ENCODE results near the gene NACC1.

Gene NACC1

DNA sequence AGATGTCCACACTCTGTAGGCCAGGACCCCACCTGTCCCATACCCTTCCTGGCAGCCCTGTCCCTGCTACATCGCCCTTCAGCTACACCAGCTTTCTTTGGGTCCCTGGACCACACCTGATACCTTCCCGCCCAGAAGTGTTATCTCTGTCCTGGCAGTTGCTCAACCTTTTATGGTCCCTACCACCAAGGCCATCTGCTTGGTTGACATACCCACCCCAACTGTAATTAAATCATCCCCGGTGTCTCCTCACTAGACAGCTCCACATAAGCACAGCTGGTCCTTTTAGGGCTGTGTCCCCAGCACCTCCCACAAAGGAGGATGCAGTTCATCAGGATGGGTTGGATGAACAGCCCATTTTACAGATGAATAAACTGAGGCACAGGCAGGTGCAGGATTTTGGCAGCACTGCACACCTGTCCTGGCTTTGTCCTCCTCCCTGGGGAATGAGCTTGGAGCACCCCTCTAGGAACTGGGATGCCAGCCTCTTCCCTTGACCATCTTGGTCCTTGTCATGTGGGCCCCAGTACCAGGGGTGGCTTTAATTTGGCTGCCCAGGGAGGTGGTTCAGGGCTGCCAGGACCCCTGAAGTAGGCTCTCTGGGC is 12.9 kb downstream of the NACC1 start:
- Histone ChIP-seq H3K4me3 (ENCODE audit: low read length, poor library complexity, severe bottlenecking) (no peak overlapping the region), H4K20me1 (ENCODE audit: insufficient read depth, low read length, poor library complexity, severe bottlenecking) (peaks cover 53% of the 10 kb centered on the region), H3K9ac (ENCODE audit: low read depth, low read length, poor library complexity, severe bottlenecking) (no peak overlapping the region), H3K27me3 (ENCODE audit: insufficient read depth, low read length, poor library complexity, severe bottlenecking) (no peaks in the 10 kb centered on the region), H3F3A (ENCODE audit: low read depth) (no peaks in the 10 kb centered on the region), H3K9me2 (replicated peaks; ENCODE audit: low read depth, low read length) (no peaks in the 10 kb centered on the region), H2AFZ (ENCODE audit: low read length) (no peak overlapping the region), H3K9me3 (ENCODE audit: insufficient read depth, low read depth, low read length) (no peaks in the 10 kb centered on the region), H3K4me2 (ENCODE audit: low read depth, low read length, poor library complexity, severe bottlenecking) (no peak overlapping the region), H3K79me2 (ENCODE audit: insufficient read depth, low read length) (peaks cover 81% of the 10 kb centered on the region), H3K36me3 (ENCODE audit: insufficient read depth, low read length) (peaks cover 21% of the 10 kb centered on the region; the same call in 1 of the 2 replicates), H3K4me1 (ENCODE audit: insufficient read depth, low read length, poor library complexity, severe bottlenecking) (peaks cover 17% of the 10 kb centered on the region)
- TF ChIP-seq EZH2phosphoT487 (IDR thresholded peaks at IDR 0.05; ENCODE audit: borderline replicate concordance) (no peak), CTCF (conservative IDR thresholded peaks at IDR 0.05; ENCODE audit: low read length) (no peak)

DNA sequence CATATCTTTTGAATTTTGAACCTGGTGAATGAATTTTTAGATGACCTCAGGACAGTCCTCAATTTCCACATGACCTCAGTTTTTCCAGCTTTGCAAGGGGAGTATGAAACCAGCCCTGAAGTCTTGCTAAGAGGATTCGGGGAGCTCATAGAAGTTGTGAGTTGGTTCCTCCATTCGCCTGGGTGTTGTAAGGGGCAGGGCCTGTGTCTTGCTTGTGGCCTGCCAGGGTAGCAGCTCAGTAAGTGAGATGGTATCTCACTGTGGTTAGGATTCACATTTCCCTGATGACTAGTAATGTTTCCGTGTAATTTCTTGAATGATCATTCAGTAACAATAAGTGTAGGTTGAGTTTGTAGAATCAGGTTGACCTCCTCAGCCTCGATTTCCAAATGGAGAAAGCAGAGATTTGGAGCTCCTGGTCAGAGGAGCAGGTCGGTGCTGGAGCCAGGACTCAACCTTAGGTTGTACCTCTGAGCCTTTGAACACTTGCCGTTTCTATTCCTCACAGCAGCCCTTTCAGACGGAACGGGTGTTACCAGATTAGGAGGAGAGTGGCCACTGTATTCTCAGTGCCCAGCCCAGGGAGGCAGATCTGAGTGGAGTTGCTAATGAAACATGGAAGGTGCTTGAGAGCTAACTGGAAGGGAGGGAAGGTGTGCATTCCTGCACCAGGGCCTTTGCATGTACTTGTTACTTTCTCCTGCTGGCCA is 14.6 kb downstream of the NACC1 start:
- TF ChIP-seq CTCF (conservative IDR thresholded peaks at IDR 0.05; ENCODE audit: low read length), result no peak
- TF ChIP-seq EZH2phosphoT487 (IDR thresholded peaks at IDR 0.05; ENCODE audit: borderline replicate concordance), result no peak
- no peaks in the 10 kb centered on the region for H3F3A ChIP-seq (ENCODE audit: low read depth)
- no peaks in the 10 kb centered on the region for H3K9me3 ChIP-seq (ENCODE audit: insufficient read depth, low read depth, low read length)
- peak overlapping the region; percentile 53 for H3K4me2 ChIP-seq (ENCODE audit: low read depth, low read length, poor library complexity, severe bottlenecking)
- no peak overlapping the region for H2AFZ ChIP-seq (ENCODE audit: low read length)
- H3K9me2 ChIP-seq (replicated peaks; ENCODE audit: low read depth, low read length), result no peaks in the 10 kb centered on the region
- peak overlapping the region; percentile 17 for H3K9ac ChIP-seq (ENCODE audit: low read depth, low read length, poor library complexity, severe bottlenecking)
- H3K4me3 ChIP-seq (ENCODE audit: low read length, poor library complexity, severe bottlenecking), result no peak overlapping the region
- H3K36me3 ChIP-seq (ENCODE audit: insufficient read depth, low read length), result peaks cover 32% of the 10 kb centered on the region; the same call in 1 of the 2 replicates
- H3K4me1 ChIP-seq (ENCODE audit: insufficient read depth, low read length, poor library complexity, severe bottlenecking), result peaks cover 17% of the 10 kb centered on the region
- H3K27me3 ChIP-seq (ENCODE audit: insufficient read depth, low read length, poor library complexity, severe bottlenecking), result no peaks in the 10 kb centered on the region
- H3K79me2 ChIP-seq (ENCODE audit: insufficient read depth, low read length), result peaks cover 67% of the 10 kb centered on the region
- peaks cover 50% of the 10 kb centered on the region for H4K20me1 ChIP-seq (ENCODE audit: insufficient read depth, low read length, poor library complexity, severe bottlenecking)

GRCh38 chr19:13133241-13133870 is 15.3 kb downstream of the NACC1 start:
- peak overlapping the region; percentile 53 for H3K4me2 ChIP-seq (ENCODE audit: low read depth, low read length, poor library complexity, severe bottlenecking)
- H3K36me3 ChIP-seq (ENCODE audit: insufficient read depth, low read length), result peaks cover 39% of the 10 kb centered on the region; the same call in 1 of the 2 replicates
- H3K4me1 ChIP-seq (ENCODE audit: insufficient read depth, low read length, poor library complexity, severe bottlenecking), result peaks cover 14% of the 10 kb centered on the region
- no peaks in the 10 kb centered on the region for H3K9me3 ChIP-seq (ENCODE audit: insufficient read depth, low read depth, low read length)
- no peak overlapping the region for H3K4me3 ChIP-seq (ENCODE audit: low read length, poor library complexity, severe bottlenecking)
- H3K79me2 ChIP-seq (ENCODE audit: insufficient read depth, low read length), result peaks cover 59% of the 10 kb centered on the region
- no peaks in the 10 kb centered on the region for H3F3A ChIP-seq (ENCODE audit: low read depth)
- H3K9me2 ChIP-seq (replicated peaks; ENCODE audit: low read depth, low read length), result no peaks in the 10 kb centered on the region
- no peak overlapping the region for H3K9ac ChIP-seq (ENCODE audit: low read depth, low read length, poor library complexity, severe bottlenecking)
- no peaks in the 10 kb centered on the region for H3K27me3 ChIP-seq (ENCODE audit: insufficient read depth, low read length, poor library complexity, severe bottlenecking)
- H4K20me1 ChIP-seq (ENCODE audit: insufficient read depth, low read length, poor library complexity, severe bottlenecking), result peaks cover 43% of the 10 kb centered on the region
- no peak for TF ChIP-seq EZH2phosphoT487 (IDR thresholded peaks at IDR 0.05; ENCODE audit: borderline replicate concordance)
- no peak for TF ChIP-seq CTCF (conservative IDR thresholded peaks at IDR 0.05; ENCODE audit: low read length)
- no peak overlapping the region for H2AFZ ChIP-seq (ENCODE audit: low read length)

All from Loucy (cell line).